Astrocyte (in vitro differentiated cells and primary cell): ENCODE data around the gene DMGDH.

Source experiments
- EZH2 ChIP-seq: IDR thresholded peaks from 2 replicates; pipeline ENCODE4 v1.6.1; 2012; ENCODE audit warnings: mild to moderate bottlenecking, low read length, inconsistent platforms; ENCODE audit not compliant: insufficient read depth
- TF ChIP-seq, protein P1 (sequence below): IDR thresholded peaks from 2 replicates; pipeline ENCODE4 v1.5.1; 2011; ENCODE audit warnings: low read depth, mild to moderate bottlenecking, inconsistent platforms, low read length, moderate library complexity; ENCODE audit not compliant: insufficient read depth

- TF ChIP-seq, protein P1, sequence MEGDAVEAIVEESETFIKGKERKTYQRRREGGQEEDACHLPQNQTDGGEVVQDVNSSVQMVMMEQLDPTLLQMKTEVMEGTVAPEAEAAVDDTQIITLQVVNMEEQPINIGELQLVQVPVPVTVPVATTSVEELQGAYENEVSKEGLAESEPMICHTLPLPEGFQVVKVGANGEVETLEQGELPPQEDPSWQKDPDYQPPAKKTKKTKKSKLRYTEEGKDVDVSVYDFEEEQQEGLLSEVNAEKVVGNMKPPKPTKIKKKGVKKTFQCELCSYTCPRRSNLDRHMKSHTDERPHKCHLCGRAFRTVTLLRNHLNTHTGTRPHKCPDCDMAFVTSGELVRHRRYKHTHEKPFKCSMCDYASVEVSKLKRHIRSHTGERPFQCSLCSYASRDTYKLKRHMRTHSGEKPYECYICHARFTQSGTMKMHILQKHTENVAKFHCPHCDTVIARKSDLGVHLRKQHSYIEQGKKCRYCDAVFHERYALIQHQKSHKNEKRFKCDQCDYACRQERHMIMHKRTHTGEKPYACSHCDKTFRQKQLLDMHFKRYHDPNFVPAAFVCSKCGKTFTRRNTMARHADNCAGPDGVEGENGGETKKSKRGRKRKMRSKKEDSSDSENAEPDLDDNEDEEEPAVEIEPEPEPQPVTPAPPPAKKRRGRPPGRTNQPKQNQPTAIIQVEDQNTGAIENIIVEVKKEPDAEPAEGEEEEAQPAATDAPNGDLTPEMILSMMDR: no peak
- TF ChIP-seq EZH2: no peak
Observed at GRCh38 chr5:79077680-79078365, 8.3 kb upstream of the DMGDH start.
